HL-60/S4 treated with retinoic acid at 250 ng/mL for 4 days and 3 days (cell line): ENCODE measurements around the gene ATF7IP.

ENCODE experiments used
- in situ Hi-C: fragments of 300-500 bp; cut with MboI; formaldehyde crosslinking; loops from 2 replicates; pipeline ENCODE4 v1.7.0; 2022; ENCODE audit warnings: low sequenced_read_pairs

The ATF7IP gene

DNA sequence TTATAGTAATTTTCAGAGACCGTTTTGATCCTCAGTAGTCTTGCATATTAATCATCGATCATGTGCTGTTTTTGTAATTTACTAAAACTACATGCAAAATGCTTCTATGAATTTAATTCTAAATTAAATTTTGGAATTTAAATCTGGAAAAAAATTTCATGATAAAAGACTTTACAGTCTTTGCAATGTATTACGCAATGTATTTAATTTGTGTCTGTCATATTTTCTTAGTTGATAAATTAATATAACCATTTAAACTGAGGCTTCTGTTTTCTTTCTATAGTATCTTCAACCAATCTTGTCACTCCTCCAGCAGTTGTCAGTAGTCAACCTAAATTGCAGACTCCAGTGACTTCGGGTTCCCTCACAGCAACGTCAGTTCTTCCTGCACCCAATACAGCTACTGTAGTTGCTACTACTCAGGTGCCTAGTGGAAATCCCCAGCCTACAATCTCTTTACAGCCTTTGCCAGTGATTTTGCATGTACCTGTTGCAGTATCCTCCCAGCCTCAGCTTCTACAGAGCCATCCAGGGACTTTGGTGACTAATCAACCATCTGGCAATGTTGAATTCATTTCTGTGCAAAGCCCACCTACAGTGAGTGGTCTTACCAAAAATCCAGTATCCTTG, 94.8 kb downstream of the ATF7IP start:
- in situ Hi-C loops, result no loop called here

DNA sequence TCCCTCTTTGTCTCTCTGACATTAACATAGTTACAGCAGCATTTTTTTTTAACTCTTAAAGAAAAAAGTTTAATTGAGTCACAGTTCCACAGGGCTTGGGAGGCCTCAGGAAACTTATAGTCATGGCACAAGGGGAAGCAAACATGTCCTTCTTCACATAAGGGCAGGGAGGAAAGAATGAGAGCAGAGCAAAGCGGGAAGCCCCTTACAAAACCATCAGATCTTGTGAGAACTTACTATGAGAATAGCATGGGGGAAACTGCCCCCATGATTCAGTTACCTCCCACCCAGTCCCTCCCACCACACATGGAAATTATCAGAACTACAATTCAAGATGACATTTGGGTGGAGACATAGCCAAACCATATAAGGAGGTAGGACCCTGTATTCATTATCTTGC, 106.0 kb downstream of the ATF7IP start:
- in situ Hi-C loops, result no loop called here

DNA sequence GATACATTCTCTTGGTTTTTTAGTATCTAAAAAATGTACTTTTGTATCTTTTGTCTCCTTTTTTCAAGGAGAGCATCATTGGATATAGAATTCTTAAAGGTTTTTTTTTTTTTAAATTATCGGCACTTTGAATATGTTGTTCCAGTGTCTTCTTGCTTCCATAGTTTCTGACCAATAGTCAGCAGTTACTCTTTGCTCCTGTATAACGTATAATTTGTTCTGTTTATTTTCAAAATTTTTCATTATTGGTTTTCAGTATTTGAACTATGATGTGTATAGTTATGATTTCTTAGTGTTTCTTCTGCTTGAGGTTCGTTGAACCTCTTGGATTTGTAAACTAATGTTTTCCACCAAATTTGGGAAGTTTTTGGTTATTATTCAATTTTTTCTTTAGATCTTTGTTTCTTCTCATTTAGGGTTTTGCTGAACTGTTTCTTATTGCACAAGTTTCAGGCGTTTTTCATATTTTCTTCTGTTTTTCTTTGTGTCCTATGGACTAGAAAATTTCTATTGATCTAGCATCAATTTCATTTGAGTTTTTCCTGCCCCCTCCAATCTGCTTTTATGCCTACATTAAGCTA, 108.3 kb downstream of the ATF7IP start:
- in situ Hi-C loops, result no loop called here

DNA sequence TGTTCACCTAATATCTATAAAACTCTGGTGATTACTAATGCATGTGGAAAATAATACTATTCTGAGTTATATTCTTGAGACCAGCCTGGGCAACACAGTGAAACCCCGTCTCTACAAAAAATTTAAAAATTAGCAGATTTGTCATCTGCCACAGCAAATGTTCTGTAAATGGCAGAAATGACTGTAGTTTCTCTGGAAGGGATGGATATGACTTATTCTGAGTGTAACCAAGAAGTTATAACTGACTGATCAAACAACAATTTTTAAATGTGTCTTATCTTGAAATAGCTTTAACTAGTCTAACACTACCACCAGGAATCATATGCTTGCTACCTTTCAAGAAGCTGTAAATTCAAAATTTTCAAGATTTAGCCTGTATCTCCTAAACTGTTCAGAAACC, 113.5 kb downstream of the ATF7IP start:
- in situ Hi-C loops, result no loop called here

DNA sequence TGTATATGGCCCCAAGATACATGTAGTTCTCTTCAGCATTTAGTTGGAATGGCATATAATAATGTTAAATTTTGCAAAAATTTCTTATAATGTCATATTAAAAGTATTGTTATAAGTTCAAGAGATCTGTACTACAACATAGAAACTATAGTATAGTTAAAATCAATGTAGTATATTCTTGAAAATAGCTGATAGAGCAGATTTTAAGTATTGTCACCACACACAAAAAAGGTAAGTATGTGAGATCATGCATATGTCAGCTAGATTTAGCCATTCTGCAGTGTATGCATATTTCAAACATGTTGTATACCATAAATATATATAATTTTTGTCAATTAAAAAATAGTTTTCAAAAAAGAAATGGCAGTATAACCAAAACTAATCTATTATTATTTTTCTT, 115.7 kb downstream of the ATF7IP start:
- in situ Hi-C loops, result no loop called here

DNA sequence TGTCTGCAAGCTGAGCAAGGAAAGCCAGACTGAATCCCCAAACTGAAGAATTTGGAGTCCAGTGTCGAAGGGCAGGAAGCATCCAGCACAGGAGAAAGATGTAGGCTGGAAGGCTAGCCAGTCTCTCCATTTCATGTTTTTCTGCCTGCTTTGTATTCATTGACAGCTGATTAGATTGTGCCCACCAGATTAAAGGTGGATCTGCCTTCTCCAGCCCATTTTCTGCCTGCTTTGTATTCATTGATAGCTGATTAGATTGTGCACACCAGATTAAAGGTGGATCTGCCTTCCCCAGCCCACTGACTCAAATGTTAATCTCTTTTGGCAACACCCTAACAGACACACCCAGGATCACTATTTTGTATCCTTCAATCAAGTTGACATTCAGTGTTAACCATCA, 116.9 kb downstream of the ATF7IP start:
- in situ Hi-C loops, result no loop called here

DNA sequence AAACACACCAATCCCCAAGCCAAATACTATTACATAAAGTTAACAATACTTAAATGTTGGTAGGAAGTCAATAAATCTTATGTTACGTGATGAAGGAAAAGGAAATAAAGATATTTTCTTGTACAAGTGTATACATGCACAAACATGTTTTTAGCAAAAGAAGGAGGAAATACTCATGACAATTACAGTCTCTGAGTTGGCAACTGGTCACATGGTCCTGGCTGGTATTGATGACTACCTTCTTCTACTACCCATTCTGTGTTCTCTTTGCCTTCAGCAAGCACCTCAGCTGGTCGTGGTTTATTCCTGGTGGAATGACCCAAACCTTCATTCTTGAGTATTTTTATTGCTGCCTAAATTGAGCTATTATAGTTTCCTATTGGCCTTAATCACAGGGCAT, 117.4 kb downstream of the ATF7IP start:
- in situ Hi-C loops, result no loop called here

DNA sequence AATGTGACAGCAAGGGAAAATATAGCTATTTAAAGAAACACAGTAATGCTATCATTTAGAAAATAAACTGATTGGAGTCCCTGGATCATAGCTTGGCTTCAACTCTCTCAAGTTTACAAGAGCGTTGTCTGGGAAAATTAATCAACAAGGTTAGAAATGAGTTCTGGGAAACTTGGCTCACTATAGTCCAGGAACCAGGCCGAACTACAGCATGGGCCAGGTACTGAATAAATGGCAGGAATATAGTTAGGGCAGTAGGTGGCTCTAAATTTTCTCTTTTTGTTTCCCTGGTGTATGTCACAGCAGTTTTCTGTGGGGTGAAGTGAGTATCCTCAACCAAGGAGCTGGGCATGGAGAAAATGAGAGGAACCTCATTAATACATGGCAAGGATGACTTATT, 129.8 kb downstream of the ATF7IP start:
- in situ Hi-C loops, result no loop called here

DNA sequence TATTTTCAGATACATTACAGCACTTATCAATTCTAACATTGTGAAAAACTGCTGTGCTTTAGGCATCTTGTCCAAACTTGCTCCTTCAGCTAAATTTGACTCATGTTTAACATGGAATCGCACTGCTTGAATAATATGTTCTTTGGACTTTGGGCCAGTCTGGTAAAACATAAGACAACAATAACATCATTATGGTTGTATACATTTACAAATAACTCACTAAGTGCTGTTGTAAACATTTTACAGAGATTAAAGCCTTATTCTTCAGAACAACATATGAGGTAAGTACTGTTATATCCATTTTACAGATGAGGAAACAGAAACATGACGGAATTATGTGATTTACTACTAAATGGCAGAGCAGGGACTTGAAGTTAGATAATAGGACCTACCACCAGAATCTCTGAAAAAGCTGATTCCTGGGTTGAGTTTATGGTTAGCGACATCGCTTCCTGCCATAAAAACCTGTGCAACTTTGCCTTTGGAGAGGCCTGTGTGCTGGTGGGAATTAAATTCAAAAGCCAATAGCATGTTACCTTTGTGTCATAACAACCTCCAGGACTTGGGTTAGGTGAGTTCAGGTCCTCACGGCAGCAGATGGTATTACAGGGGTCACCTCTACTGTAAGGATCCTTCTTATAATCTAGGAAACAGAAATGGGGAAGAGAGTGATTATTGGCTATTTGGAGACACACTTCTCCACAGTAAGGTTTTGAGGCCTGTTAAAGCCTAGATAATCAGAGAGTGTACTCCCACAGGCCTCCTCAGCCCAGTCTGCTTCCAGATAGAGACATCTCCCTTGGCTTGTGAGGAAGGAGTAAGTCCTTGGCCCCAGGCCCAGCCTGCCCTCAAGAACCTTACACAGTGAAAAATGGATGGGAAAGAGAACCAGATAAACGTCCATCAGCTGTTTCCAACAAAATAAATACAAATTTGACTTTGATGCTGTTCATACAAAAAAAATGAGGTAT, 140.4 kb downstream of the ATF7IP start:
- in situ Hi-C loops, result no loop called here

DNA sequence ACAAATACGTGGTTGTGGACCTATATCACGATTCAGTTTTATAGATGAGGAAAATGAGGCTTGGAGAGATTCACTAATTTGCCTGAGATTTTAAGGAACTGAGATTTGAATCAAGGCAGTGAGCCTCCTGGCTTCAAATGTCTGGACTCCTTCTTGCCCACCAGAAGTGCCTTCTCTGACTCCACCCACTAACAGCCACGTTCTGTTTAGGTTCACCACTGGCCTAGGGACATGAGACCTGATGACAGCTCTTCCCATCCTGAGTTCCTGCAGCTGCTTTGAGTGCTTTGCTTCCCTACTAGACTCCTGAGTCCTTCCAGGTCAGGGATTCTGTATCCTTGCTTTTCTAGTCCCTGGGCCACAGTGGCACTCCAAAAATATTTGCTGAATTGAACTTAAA, 145.1 kb downstream of the ATF7IP start:
- in situ Hi-C loops, result no loop called here

DNA sequence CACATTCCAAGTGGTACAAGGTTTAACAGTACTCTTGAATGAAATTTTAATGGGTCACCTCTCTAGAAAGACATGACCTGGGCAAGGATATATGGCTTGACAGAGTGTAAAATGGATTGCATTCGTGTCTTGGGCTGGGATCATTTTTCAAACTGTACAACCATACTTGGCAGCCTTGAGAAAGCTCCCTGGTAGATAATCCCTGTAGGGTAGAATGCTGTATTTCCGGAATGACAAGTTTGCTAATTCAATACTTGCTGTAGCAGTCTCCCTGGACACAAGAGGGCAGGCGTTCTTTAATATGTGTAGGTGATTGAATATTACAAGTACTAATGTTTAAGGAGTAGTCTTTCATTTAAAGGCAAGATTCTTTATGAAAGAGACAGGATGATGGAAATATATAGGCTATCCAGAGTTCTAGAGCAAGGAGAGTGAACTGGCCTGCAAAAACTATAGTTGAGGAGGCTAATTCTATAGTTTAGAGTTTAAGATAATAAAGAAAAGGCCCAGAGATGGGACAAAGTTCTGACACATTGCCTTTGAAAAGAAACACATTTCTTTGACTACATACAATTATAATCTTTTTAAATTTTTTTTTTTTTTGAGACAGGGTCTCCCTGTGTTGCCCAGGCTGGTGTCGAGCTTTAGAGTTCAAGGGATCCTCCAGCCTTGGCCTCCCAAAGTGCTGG, 148.8 kb downstream of the ATF7IP start:
- in situ Hi-C loops, result no loop called here

DNA sequence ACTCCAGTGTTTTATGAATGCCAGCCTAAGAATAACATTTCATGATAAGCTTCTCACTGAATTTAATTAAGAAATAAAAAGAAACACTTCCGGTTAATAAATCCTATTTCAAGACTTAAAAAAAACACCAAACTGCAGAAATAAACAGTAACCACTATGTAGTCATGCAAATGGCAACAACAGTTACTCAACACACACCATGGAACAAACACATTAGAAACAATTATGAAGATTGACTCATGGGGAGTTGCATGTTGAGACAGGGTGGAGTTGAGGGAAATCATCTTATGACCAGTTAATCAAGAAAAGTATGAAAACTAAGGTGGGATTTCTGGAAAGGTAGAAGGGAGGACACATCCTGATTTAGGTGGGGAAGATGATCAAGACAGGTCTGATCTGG, 149.5 kb downstream of the ATF7IP start:
- in situ Hi-C loops, result no loop called here

DNA sequence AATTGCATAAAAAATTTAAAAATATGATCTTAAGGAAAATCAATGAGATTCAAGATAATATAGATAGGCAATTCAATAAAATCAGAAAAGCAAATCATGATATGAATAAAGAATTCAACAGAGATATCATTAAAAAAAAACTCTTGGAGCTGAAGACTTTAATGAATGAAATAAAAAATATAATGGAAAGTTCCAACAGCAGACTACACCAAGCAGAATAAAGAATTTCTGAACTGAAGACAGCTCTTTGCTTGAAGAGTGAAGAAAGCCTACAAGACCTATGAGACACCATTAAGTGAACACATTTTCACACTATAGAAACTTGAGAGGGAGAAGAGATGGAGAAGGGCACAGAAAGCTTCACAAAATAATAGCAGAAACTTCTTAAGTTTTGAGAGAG, 156.3 kb downstream of the ATF7IP start:
- in situ Hi-C loops, result no loop called here

DNA sequence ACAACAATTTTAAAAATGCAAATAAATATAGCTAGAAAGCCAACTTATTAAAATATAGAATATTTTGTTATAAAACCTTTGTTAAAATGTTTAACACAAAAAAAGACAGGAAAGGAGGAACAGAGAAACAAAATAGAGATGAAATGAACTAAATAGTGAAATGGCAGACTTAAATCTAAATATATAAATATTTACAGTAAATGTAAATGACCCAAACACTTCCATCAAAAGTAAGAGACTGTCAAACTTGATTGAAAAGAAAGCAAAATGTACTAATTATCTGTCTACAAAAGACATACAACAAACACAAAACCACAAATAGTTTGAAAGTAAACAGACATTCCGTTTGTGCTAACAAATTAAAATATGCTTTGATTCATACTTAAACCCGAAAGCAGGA, 160.5 kb downstream of the ATF7IP start:
- in situ Hi-C loops, result no loop called here

DNA sequence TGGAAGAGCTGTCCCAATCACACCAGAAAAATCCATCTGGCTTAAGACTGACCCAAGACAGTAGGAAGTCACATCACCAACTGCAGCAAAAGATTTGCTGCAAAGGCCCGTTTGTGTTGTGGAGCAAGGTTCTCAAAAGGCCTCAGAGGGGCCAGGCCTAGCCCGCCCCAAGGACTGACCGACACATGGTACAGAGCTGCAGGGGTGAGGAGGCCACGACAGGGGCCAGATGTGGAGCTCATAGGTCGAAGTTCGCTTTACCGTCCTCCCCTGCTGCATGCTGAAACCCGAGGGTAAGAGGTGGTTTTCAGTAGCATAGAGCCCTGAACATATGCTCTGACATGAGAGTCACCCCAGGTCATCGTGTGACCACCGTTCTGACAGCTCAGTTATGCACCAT, 166.7 kb downstream of the ATF7IP start:
- in situ Hi-C loops, result no loop called here

DNA sequence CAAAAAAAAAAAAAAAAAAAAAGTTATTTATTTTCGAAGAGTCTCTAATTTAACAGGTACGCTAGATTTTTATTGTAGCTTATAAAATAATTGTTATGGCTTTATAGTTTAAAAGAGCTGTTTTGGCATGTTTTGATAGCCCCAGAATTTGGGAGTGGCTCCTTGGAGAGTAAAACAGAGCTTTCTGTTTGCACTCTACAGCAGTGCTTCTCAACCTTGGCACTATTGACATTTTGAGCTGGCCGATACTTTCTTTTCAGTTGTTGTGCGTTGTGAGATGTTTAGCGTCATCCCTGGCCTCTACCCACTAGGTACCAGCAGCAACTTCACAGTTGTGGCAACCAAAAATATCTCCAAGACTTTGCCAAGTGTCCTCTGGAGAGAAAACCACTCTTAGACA, 171.6 kb downstream of the ATF7IP start:
- in situ Hi-C loops, result no loop called here

DNA sequence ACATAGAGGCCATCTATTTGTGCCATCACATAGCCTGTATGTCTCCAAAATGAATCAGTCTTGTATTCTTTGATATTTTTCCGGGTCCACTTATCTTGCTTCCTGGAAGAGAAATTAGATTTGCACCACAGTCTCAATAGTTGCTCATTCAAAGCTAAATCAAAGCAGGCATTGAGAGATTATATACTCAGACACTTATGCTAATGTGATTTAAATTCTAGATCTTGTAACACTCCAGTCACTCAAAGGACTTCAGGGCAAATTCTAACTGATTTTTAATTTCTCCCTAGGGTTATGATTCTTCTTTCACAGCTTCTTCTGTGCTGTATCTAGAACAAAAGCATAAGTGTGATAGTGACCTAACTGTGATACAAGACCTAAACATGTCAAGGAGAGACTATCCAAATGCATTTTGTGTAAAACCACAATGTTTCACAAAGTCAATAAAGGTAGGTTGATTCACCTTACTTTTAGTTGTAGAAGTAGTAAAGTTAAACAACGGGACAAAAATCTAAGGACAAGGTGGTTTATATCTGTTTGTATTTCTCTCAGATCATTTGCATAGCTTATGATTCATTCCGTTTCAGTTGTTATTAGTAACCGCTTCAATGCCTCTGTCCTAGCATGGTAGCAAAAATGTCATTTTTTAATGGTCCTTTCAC, 175.4 kb downstream of the ATF7IP start:
- in situ Hi-C loops, result no loop called here

DNA sequence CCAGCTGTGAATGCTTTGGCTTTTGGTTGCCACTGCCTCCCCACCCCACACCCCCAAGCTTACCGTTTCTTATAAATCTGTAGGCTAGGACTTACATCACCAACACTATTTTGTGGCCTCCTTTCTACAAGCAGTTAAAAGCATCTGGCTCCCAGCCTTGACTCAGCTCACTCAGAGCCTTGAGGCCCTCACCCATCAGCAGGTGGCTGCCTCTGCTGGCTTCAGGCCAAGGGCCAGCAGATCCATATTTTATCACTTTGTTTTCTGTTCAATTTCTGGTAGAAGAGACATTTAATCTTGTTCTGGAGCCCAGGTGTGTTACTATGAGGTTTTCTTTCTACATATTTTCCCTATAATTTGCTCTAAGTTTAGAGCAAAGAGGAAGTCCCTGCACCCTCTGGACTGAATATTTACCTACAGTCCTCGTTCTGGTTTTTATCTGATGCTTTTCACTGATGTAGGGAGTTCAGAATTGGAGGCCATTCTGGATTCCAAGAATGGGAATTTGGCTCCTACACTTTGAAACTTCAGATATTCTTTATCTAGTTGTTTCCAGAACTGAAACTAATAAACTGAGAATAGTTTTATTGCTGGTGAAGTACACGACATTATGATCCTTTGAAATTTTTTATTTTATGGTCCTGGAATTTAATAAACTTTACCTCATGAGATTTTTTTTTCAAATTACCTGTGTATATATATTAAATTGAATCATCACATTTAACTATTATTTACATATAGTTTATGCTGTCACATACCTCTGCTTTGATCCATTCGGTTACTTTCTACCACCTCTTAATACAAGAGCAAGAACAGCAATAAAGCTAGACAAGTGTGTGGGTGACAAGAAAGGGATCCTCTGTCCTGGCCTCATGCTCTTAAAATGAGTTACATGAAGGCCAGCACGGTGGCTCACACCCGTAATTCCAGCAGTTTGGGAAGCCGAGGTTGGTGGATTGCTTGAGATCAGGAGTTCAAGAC, 180.0 kb downstream of the ATF7IP start:
- in situ Hi-C loops, result no loop called here

DNA sequence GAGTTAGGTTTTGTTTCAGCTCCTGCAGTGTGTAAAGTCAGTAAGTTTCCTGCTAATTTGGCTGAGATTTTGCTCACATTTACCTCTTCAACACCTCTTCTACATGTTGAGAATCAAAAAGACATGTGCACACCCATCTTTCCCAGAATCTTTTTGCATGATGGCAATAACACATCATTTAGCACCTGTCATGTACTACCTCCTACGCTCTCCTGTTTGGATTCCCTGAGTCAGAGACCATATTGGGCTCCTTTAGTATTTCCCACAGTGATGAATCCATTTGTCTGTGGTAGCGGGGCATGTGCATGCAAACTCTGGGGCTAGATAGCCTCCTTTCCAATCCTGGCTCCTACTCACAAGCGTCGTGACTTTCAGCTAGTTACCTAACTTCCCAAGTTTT, 182.1 kb downstream of the ATF7IP start:
- in situ Hi-C loops, result no loop called here

DNA sequence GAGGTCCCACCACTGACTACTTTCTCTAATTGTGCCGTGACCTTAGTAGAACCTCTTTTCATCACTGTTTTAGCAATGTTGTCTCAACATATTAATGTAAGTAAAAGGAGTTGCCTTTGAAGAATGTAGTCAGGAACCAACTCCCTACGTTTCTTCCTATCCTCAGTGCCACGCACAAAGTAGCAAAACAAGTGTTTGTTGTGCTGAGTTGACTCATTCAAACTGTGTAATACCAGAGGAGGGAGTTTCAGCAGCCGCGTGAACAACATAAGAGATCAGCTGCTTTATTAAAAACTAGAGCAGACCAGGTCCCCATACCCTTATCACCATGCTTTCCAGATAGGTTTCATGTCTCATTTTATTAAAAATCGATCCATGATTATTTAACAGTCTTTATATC, 183.1 kb downstream of the ATF7IP start:
- in situ Hi-C loops, result no loop called here
